ENCODE measurements around the gene CHID1.

GRCh38 chr11:912266-912665, 1.7 kb upstream of the CHID1 start:
- TF ChIP-seq, protein P1, sequence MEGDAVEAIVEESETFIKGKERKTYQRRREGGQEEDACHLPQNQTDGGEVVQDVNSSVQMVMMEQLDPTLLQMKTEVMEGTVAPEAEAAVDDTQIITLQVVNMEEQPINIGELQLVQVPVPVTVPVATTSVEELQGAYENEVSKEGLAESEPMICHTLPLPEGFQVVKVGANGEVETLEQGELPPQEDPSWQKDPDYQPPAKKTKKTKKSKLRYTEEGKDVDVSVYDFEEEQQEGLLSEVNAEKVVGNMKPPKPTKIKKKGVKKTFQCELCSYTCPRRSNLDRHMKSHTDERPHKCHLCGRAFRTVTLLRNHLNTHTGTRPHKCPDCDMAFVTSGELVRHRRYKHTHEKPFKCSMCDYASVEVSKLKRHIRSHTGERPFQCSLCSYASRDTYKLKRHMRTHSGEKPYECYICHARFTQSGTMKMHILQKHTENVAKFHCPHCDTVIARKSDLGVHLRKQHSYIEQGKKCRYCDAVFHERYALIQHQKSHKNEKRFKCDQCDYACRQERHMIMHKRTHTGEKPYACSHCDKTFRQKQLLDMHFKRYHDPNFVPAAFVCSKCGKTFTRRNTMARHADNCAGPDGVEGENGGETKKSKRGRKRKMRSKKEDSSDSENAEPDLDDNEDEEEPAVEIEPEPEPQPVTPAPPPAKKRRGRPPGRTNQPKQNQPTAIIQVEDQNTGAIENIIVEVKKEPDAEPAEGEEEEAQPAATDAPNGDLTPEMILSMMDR (IDR thresholded peaks at IDR 0.05), result no peak
- no peak for TF ChIP-seq POLR2A (IDR thresholded peaks at IDR 0.05)
